C4-2B (cell line): ENCODE data around the gene NBPF6.

Source experiments
- CTCF ChIP-seq: fragments of 450-650 bp; conservative IDR thresholded peaks from 2 replicates; pipeline ENCODE4 v1.5.1; 2017; ENCODE audit warnings: mild to moderate bottlenecking
- ZFX ChIP-seq: fragments of 450-650 bp; IDR thresholded peaks from 2 replicates; pipeline ENCODE4 v1.6.1; 2017

GRCh38 chr1:108513044-108513415 is 62.9 kb downstream of the NBPF6 start:
- TF ChIP-seq CTCF, result no peak
- TF ChIP-seq ZFX, result no peak
